HG03039 (cell line): ENCODE measurements around the gene COL16A1.
"Not testable (repeated sequence)": the region's sequence is repeated elsewhere in the genome, so short reads cannot be mapped to it uniquely, and the experiment has no call there.

ENCODE experiments used
- ATAC-seq: cut with Tn5 transposase; IDR thresholded peaks from one replicate; pipeline ENCODE4 v1.9.1; 2021; ENCODE audit warnings: mild to moderate bottlenecking, moderate library complexity; ENCODE audit not compliant: unreplicated experiment

COL16A1 gene

DNA sequence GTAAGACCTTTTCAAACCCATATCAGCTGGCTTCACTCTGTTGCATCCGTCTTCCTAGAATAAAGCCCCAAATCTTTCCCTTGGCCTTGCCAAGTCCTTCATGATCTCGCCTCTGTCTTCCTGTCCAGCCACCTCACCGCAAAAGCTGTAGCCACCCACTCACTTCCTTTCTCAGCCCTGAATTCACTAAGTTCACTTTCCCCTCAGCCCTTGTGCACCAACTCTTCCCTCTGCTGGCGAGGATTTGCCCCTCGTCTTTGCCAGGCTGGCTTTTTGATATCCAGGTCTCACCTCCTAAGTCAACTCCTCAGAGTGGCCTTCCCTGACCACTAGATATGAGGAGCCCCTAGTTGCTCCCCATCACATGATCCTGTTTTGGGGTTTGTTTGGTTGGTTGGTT lies 3.9 kb upstream of the COL16A1 start:
- ATAC-seq: no peak

DNA sequence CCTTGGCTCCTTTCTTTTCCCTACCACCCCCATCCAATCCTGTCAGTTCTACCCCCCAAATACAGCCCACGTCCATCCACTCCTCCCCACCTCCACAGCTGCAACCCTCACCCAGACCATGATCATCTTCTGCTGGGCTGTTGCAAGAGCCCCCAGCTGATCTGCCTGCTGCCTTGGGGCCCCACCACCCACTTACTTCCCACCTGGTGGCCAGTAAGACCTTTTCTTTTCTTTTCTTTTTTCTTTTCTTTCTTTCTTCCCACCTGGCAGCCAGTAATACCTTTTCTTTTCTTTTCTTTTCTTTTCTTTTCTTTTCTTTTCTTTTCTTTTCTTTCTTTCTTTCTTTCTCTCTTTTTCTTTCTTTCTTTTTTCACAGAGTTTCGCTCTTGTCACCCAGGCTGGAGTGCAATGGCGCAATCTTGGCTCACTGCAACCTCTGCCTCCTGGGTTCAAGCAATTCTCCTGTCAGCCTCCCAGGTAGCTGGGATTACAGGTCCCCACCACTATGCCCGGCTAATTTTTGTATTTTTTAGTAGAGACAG lies 3.3 kb upstream of the COL16A1 start:
- ATAC-seq: not testable (repeated sequence)

DNA sequence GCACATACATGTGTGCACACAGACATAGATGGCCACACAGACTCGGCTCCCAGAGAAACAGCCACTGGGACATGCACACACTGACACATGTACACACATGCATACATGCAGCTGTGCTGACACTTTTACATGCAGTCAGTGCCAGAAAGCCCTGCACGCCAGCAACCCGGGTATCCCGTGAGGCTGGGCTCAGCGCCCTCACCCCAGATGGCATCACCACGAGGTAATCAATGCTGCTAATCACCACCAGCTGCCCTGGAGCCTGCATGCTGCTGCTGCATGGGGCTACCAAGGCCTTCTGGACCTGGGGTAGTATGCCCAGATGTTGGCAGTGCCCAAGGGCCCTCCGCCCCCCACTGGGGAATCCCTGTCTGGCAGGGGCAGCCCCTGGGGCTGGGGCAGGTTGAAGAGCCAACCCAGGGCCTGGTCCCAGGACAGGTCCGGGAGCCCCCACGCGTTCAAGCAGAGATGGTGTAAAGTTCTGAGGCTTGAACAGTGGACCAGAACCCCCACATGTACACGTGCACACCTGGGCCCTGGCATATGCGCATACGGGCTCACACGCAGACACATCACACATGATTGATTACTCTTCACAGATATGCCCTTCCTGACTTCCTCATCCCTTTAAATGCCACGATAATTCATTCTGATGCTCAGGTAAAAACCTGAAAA lies 2.7 kb upstream of the COL16A1 start:
- no peak for ATAC-seq

DNA sequence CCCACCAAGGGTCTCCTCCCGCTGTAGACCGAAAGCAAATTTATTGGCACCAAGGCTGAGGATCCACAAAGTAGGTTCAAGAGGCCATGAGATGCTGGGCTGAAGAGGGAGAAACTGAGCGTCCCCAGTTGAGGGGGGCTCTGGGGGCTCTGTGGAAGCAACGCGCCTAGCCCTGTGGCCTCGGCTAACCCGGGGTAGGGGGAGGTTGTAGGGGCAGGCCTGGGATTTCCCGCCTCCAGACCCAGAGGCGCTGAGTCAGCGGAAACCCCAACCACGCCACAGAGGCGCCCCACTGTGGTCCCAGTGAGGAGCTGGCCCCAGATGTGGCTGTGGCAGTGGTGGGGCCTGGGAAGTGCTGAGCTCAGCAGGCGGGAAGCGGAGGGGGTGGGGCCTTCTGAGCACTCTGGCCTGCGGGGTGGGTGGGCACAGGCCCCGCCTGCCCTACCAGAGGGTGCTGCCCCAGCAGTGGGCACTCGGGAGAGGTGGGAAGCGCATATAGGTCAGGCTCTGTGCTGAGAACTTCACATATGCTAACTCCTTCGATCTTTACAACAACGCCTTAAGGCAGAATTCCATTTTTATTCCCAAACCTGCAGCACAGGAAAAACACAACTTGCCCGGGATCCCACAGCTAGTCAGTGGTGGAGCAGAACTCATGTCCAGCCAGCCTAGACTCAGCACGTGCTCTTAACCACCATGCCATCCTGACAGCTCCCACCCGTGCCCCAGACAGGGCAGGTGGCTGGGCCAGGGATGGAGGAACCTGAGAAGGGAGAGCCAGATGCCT lies 1.5 kb upstream of the COL16A1 start:
- no peak for ATAC-seq

DNA sequence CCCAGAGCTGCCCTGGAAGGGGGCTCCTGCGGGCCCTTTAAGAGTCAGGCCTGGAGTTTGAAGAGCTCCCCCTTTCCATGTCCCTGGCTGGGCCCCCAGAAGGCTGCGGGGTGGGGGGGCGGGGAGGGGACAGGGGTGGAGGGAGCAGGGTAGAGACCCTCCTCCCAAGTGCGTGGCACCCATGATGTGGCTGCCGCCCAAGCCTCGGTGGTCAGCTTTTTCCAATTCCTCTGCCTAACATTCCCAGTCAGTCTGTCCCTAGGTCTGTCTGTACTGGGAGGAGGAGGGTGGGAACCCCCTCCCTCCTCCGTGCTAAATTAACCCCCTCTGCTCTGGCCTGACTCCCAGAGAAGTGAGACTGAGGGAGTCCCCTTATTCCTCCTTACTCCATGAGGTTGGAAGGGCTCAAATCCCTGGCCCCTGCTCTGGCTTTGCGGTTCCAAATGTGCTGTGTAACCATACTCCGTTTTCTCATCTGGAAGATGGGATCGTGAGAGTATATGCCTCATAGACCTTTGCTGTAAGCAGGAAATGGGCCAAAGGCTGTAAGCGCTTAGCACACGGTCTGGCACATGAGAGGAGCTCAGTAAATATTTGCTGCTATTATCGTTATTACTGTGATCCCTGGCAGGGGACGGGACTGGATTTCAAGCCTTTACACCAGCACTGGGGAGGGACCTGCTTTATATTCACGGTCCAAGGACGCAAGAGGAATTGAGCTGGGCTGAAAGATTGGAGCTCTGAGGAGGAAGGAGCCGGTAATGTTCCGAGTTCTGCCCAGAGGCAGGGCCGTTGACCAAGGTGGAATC lies 658 bp upstream of the COL16A1 start:
- no peak for ATAC-seq

DNA sequence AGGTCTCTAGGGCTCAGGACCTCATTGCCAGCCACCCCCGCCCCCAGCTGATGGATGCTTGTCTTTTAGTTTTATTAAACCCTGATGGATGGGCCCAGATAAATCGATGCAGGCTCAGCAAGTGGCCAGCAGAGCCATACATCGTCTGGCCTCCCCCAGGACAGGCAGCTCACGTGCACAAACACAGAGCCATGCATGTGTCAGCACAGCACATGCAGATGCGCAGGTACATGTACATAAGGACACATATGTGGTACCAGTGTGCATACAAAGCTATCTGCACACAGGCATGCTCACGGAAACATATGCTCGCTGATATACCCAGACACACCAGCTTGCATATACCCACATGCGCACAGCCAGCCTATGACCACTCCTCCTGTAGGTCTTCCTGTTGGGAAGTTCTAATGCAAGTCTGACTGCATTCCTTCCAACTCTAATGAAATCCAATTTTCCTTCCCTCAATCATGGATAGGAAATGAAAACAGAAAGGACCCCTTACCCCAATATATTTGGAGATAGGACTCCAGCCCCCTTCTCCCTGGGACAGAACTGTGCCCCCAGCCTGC lies 897 bp downstream of the COL16A1 start:
- ATAC-seq: no peak

DNA sequence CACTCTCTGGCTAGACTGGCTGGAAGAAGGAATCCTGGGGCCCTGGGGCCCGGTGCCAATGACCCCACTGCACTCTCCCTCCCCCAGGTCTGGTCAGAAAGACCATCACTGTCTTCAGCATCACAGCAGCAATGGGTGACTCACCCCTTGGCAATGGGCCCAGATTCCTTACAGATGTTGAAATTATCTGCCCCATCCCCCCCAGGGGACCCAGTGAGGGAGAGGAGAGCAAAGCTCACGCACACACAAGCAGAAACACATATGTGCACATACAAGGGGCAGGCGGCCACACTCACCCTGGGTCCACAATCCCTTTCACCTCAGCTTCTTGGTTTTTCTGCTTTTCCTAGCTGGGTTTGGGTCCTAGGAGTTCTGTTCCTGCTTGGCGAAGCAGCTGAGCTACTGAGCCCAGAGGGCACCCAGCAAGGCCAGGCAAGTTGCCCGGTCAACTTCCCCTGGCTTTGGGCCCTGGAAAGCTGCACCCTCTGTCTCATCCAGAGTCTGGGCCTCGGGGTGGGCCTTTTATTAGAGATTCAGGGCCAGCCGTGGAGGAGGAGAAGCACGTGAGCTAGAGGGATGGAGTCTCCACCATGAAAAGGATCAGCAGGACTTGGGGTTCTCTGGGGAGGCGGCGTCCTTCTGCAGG lies 2.6 kb downstream of the COL16A1 start:
- ATAC-seq: no peak

DNA sequence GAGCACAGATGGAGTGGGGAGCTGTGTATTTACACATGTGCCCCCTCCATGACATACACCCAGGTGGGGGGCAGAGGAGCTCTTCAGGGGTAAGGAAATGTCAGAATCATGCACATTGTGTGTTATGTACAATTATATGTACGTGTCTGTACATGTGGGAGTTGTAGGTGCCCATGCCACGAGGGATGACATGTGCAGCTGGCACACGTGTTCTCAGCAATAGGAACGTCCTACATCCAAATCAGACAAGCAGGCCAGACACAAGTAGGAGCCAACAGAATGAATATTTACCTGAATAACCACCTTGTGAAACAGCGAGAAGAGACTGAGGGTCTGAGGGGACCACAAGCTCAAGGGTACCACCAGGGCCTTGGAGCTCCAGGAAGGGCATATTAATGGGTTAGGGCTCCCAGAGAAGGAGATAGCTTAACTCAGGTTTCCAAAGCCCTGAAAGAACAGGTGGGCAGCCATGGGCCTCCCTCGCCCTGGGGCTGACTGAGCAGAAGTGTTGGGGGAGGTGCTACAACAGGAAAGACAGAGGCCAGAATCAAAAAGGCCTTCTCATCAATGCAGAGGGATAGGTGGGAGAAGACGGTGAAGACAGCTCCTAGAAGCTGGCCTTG lies 3.2 kb downstream of the COL16A1 start:
- ATAC-seq: no peak

DNA sequence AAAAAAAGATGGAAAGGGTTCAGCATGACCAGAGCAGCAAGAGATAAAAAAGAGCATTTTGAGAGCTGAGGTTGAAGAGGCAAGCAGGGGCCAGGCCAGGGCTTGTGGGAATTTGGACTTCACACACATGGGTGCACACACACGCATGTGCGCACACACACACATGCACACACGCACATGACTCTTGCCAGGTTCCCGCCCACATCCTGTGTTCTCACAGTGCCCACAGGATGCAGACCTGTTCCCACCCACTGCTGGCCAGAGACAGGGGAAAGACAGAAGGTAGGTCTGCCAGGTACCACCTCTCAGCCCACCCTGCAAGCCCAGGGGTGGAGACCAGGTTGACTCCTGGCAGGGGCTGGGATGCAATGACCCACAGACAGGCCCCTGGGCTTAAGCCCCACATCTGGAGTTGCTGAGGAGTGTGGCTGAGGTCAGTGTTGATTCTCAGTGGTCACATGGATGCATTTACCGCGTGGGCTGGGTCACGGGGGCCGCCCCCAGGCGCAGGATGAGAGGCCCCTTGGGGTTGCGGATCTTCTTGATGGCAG lies 4.4 kb downstream of the COL16A1 start:
- ATAC-seq: no peak

DNA sequence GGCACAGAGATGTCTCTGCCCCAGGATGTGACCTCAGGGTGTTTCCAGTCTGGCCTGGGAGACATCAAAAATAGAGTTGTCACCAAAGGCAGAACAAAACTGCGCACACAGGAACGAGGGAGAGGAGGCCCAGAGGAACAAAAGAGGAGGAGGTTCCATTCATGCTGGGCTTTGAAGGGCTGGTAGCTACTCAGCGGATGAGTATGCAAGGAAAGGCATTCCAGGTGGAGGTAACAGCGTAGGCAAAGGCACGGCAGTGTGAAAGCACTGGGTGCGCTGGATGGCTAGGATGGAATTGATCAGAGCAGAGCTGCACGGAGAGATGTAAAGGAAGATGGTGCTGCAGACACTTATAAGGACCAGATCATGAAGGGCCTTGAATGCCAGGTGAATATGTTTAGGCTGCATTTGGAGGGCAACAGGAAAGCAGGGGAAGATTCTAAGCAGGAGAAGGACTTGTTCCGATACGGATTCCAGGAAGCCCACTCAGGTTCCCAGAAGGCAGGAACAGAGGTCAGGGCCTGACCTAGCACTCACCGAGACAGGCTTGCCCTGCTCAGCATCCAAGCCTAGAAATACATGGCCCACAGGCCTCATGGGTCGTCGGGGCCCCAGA lies 6.3 kb downstream of the COL16A1 start:
- no peak for ATAC-seq

DNA sequence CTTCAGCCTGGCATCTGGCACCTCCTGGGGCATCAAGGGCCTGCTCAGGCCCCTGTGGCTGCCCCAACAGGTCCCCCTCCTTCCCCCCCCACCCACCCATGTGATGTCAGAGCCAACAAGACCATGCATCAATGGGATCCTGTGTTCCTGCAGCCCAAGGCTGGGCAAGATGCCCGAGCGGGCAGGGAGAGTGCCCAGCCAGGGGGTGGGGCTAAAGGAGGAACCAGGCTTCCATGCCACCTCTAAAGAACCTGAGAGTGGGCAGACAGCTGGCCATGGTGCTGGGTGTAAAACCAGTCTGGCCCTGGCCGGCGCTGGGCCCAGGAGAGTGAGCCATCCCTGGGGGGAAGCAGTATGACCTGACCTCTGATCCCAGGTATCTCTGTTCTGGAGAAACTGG lies 7.6 kb downstream of the COL16A1 start:
- no peak for ATAC-seq

DNA sequence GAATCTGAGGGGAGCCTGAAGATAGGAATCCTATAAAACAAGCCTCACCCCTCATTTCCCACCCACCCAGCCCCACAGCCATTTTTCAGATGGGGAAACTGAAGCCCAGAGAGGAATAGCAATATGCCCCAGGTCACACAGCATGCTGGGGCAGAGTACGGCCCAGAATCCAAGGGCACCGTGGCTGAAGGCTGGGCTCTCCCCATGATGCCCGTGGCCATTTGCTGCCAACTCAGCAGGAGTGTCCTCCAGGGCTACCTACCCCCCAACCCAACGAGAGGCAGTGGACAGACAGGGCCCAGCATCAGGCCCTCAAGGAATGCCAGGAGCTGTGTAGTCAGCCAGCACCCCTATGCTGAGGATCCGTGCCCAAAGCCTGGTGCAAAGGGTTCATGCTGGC lies 8.5 kb downstream of the COL16A1 start:
- no peak for ATAC-seq

DNA sequence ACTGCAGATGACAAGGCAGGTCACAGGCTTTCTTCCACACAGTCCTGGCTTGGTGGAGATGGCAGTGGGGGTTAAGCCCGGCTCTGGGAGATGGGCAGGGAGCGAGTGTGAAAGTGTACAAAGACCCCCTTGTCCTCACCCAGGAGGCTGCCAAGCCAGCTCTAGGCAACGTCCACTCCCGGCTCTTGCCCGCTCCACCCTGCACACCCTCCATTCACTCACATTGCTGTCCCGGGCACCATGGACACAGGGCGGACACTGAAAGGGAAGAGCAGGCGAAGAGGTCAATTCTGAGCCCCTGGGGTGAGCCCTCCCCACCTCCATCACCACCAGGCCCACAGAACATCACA lies 8.9 kb downstream of the COL16A1 start:
- no peak for ATAC-seq

DNA sequence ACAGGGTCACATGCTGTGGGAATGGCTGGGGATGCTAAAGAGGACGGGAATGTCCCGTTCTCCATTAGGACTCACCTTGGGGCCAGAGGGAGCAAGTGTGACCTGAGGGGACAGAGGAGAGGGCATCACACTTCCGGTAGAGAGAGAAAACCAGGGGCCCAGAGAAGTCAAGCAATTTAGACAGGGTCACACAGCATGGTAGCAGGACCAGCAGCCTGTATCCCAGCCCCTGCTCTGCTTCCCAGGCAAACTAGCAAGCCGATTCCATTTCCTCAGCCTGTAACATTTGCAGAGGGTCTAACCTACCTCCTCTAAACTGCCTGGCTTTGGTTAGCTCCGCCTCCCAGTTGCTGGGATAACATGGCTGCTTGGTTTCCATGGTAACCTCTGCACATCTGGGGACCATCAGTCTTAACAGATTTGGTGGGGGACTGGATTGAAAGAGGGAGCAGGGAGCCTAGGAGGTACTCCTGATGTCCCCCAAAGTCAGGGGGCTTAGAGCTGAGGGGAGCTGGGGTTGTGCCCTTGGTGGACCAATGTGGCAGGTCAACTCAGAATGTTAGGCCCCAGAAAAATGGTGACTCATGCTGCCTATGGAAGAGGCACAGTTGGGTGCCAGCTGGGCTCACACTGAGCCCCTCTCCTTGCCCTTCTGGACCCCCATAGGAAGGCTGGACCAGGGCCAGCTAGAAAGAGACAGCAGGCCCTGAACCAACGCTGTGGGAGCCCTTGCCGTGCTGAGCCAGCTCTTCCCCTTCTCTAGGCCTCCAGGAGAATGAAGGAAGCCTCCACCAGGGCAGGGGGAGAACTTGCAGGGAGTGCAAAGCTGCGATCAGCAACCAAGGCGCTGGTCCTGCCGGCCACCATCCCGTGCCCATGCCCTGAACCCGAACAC lies 9.5 kb downstream of the COL16A1 start:
- no peak for ATAC-seq

DNA sequence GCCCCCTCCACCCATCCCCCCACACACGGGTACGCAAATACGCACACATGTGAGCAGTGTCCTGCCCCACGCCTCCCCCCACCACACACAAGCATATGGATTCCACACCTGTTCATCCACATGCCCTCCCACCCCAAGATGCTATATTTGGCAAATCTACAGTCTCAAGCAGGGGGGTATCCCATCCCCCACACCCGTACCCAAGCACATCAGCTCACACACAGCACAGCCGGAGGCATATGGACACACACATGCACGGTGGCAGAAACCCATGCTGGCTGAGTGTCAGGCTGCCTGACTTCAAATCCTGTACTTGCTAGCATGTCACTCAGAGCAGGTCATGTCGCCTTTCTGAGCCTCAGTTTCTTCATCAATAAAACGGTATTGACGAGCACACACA lies 10.6 kb downstream of the COL16A1 start:
- ATAC-seq: no peak

DNA sequence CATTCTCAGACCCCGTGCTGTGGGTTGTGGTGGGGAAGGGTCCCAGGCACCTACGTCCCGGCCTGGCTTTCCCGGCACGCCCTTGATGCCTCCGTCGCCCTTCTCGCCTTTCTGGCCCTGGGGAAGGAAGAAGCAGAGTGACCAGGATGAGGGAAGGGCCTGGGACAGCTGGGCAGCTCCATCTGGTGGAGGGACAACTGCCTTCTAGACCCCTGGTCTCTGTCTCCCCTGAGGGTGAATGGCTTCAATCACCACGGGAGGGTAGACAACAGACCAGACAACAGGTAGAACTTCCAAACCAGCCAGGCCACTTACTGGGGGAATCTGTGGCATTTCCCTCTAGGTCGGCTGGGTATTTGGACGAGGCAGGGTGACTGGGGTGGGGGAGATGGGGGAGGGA lies 11.9 kb downstream of the COL16A1 start:
- ATAC-seq: no peak

DNA sequence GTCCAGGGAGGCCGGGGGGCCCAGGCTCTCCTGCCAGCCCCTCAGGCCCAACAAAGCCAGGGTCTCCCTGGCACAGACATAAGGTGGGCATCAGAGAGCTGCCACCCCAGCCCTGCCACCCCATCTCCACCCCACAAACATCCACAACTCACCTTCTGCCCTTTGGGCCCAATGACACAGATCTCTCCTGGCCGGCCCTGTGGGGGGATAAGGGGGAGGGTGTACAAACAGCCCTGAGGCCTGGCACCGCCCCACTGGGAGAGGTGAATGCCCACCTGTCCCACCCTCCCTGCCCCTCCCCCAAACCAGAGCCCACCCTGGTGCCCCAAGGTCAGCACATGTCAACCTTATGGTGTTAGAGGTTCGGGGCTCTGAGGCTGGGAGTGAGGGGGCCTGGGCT lies 12.4 kb downstream of the COL16A1 start:
- ATAC-seq: no peak

DNA sequence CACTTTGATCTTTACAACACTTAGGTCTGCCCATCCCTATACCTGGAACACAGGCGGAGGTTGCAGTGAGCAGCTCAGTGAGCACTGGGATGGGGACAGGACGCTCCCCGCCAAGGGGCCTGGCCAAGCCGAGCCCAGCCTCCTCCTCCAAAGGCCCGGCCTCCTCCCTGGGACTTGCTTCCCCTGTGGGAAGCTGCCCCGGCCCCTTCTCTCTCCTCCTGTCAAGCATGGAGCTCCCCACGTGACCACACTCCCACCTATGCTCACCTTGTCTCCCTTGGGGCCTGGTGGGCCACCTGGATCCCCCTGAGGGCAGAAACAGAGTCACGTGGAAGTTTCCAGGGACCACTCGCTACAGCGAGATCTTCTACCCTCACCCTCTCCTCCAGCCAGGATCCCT lies 12.9 kb downstream of the COL16A1 start:
- no peak for ATAC-seq

DNA sequence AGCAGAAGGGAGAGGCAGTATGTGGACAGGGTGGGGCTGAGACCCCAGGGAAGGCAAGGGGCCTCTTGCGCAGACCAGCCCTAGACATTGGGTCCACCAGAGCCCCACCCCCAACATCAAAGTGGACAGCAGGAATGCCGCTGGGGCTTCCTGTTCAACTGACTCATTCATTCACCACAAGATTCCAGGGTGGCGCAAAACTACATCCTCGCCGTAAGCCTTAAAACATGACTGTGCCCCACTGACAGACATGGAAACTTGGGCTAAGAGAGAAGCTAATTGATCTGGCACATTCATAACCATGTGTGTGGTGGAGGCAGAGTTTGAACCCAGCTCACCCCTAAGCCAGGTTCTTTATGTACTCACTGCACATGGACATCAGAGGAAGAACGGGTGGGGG lies 14.0 kb downstream of the COL16A1 start:
- ATAC-seq: no peak
